K562 (cell line): ENCODE results near the gene HIVEP1. TPM values are rescaled to one million over a fixed set of nuclear protein-coding genes. Genes with fewer than 3 reads are reported as not detected.
A peak's percentile ranks its signal among the peaks of the same experiment; 100 is the strongest.

ENCODE experiments used
- ATF7 ChIP-seq: fragments of 450-650 bp; IDR thresholded peaks from 2 replicates; pipeline ENCODE4 v1.7.1; 2014; ENCODE audit warnings: mild to moderate bottlenecking, moderate library complexity
- BRCA1 ChIP-seq, 2 experiments: fragments of 450-650 bp in 1 of 2; sonication (generic) in 1 of 2; formaldehyde crosslinking in 1 of 2; IDR thresholded peaks; 2 replicates each; pipeline versions ENCODE4 v1.5.0 to v1.6.1; 2017 to 2020; ENCODE audit warnings: mild to moderate bottlenecking in 1 of 2, missing genetic modification reagents in 1 of 2
- CREB1 ChIP-seq, 2 experiments: sonication (generic) in 1 of 2; formaldehyde crosslinking in 1 of 2; IDR thresholded peaks; 2 replicates each; pipeline versions ENCODE4 v1.6.1 to v1.8.0; 2012 to 2022; ENCODE audit warnings: inconsistent platforms in 1 of 2, mild to moderate bottlenecking in 1 of 2, missing genetic modification reagents in 1 of 2, moderate library complexity in 1 of 2
- HDAC1 ChIP-seq, 2 experiments: fragments of 450-650 bp; IDR thresholded peaks; 2 replicates each; pipeline ENCODE4 v1.6.1; 2016 to 2017; ENCODE audit warnings: inconsistent platforms in 1 of 2, mild to moderate bottlenecking in 1 of 2, moderate library complexity in 1 of 2
- MIER1 ChIP-seq: fragments of 450-650 bp; IDR thresholded peaks from 2 replicates; pipeline ENCODE4 v1.6.1; 2016; ENCODE audit warnings: antibody characterized with exemption, mild to moderate bottlenecking, low read depth
- NFE2 ChIP-seq: IDR thresholded peaks from 2 replicates; pipeline ENCODE4 v1.6.1; 2014; ENCODE audit warnings: antibody characterized with exemption, low read depth
- PCBP1 ChIP-seq: fragments of 200-400 bp; formaldehyde crosslinking; IDR thresholded peaks from 2 replicates; pipeline ENCODE4 v1.6.1; 2018; ENCODE audit warnings: mild to moderate bottlenecking, low read depth, low read length; ENCODE audit not compliant: poor library complexity, severe bottlenecking
- PTBP1 ChIP-seq: fragments of 200-400 bp; formaldehyde crosslinking; IDR thresholded peaks from 2 replicates; pipeline ENCODE4 v1.6.1; 2017; ENCODE audit warnings: low read depth, low read length
- RBM17 ChIP-seq: fragments of 200-400 bp; formaldehyde crosslinking; IDR thresholded peaks from 2 replicates; pipeline ENCODE4 v1.6.1; 2017; ENCODE audit warnings: low read depth, mild to moderate bottlenecking, low read length, borderline replicate concordance
- SMARCE1 ChIP-seq: fragments of 450-650 bp; IDR thresholded peaks from 2 replicates; pipeline ENCODE4 v1.7.1; 2016; ENCODE audit warnings: mild to moderate bottlenecking
- TRIM28 ChIP-seq: fragments of 450-650 bp; IDR thresholded peaks from 2 replicates; pipeline ENCODE4 v1.6.1; 2017
- ZNF785 ChIP-seq: fragments of 250-450 bp; sonication (Bioruptor Pico); IDR thresholded peaks from 2 replicates; pipeline ENCODE4 v1.4.0; 2020; ENCODE audit warnings: mild to moderate bottlenecking
- polyA plus RNA-seq, 8 experiments: library from polyadenylated mRNA; depleted of rRNA in 4 of 8; stranded (reverse) in 5 of 8; unstranded in 3 of 8; fragments of >200 nt; fragmentation: Nextera tagmentation in 2 of 8; fragmentation: Illumina TruSeq in 1 of 8; extraction: Ambion mirVana in 2 of 8; extraction: Trizol in 1 of 8; gene quantifications; 2 replicates each; pipeline versions ENCODE4 v1.2.1 to v1.2.3, GENCODE V29; 2011 to 2014; ENCODE audit warnings: inconsistent platforms in 1 of 8, missing spikeins in 1 of 8
- total RNA-seq, 7 experiments: library from RNA; depleted of rRNA in 6 of 7; stranded (reverse); fragments of >200 nt in 6 of 7; fragmentation: Illumina TruSeq in 2 of 7; extraction: Trizol in 2 of 7; gene quantifications; 2 replicates each; pipeline versions ENCODE4 v1.2.1 to v1.2.3, GENCODE V29; 2011 to 2021; ENCODE audit warnings: low replicate concordance in 1 of 7
- TF ChIP-seq, protein P1 (sequence below): fragments of 450-650 bp; IDR thresholded peaks from 2 replicates; pipeline ENCODE4 v1.6.1; 2016; ENCODE audit warnings: low read depth
- TF ChIP-seq, protein P2 (sequence below): sonication (generic); formaldehyde crosslinking; IDR thresholded peaks from 2 replicates; pipeline ENCODE4 v1.8.1; 2023; ENCODE audit warnings: mild to moderate bottlenecking, missing genetic modification reagents
- TF ChIP-seq, protein P3 (sequence below): fragments of 450-650 bp; IDR thresholded peaks from 2 replicates; pipeline ENCODE4 v1.6.1; 2018; ENCODE audit not compliant: partially characterized antibody

Gene HIVEP1
- total and polyA plus RNA-seq, 9 of the 15 experiments (the other 6 are each of a cell fraction or from before 2014, with no cell fraction given): 6.0 to 33.3 (median 21.7) TPM

DNA sequence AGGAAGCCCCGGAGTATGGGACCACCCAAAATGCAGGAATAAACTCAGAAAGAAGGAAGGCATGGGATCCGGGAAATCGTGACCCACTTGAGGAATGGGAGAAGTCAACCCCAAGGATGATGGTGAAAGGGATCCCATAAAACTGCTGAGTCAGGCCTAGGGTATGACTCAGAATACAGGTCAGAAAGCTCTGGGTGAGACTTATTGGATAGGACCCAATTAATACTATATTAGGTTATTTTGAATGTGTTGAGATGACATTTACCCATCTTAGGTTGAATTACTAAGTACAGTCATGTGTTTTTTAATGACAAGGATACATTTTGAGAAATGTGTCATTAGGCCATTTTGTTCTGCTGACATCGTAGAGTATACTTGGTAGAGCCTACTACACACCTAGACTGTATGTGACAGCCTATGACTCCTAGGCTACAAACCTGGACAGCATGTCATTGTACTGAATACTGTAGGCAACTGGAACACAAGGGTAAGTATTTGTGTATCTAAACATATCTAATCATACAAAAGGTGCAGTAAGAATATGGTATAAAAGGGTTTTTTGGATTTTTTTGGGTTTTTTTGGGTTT, 17.1 kb upstream of the HIVEP1 start (continued):
- TF ChIP-seq, protein P1, sequence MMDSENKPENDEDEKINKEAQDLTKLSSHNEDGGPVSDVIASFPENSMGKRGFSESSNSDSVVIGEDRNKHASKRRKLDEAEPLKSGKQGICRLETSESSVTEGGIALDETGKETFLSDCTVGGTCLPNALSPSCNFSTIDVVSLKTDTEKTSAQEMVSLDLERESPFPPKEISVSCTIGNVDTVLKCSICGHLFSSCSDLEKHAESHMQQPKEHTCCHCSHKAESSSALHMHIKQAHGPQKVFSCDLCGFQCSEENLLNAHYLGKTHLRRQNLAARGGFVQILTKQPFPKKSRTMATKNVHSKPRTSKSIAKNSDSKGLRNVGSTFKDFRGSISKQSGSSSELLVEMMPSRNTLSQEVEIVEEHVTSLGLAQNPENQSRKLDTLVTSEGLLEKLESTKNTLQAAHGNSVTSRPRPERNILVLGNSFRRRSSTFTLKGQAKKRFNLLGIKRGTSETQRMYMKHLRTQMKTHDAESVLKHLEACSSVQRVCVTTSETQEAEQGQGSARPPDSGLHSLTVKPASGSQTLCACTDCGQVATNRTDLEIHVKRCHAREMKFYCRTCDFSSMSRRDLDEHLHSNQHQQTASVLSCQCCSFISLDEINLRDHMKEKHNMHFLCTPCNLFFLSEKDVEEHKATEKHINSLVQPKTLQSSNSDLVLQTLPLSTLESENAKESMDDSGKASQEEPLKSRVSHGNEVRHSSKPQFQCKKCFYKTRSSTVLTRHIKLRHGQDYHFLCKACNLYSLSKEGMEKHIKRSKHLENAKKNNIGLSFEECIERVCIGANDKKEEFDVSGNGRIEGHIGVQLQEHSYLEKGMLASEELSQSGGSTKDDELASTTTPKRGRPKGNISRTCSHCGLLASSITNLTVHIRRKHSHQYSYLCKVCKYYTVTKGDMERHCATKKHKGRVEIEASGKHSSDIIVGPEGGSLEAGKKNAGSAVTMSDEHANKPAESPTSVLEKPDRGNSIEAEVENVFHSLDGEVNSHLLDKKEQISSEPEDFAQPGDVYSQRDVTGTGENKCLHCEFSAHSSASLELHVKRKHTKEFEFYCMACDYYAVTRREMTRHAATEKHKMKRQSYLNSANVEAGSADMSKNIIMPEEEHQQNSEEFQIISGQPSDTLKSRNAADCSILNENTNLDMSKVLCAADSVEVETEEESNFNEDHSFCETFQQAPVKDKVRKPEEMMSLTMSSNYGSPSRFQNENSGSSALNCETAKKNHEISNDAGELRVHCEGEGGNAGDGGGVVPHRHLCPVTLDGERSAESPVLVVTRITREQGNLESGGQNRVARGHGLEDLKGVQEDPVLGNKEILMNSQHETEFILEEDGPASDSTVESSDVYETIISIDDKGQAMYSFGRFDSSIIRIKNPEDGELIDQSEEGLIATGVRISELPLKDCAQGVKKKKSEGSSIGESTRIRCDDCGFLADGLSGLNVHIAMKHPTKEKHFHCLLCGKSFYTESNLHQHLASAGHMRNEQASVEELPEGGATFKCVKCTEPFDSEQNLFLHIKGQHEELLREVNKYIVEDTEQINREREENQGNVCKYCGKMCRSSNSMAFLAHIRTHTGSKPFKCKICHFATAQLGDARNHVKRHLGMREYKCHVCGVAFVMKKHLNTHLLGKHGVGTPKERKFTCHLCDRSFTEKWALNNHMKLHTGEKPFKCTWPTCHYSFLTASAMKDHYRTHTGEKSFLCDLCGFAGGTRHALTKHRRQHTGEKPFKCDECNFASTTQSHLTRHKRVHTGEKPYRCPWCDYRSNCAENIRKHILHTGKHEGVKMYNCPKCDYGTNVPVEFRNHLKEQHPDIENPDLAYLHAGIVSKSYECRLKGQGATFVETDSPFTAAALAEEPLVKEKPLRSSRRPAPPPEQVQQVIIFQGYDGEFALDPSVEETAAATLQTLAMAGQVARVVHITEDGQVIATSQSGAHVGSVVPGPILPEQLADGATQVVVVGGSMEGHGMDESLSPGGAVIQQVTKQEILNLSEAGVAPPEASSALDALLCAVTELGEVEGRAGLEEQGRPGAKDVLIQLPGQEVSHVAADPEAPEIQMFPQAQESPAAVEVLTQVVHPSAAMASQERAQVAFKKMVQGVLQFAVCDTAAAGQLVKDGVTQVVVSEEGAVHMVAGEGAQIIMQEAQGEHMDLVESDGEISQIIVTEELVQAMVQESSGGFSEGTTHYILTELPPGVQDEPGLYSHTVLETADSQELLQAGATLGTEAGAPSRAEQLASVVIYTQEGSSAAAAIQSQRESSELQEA: no peak
- TF ChIP-seq, protein P2, sequence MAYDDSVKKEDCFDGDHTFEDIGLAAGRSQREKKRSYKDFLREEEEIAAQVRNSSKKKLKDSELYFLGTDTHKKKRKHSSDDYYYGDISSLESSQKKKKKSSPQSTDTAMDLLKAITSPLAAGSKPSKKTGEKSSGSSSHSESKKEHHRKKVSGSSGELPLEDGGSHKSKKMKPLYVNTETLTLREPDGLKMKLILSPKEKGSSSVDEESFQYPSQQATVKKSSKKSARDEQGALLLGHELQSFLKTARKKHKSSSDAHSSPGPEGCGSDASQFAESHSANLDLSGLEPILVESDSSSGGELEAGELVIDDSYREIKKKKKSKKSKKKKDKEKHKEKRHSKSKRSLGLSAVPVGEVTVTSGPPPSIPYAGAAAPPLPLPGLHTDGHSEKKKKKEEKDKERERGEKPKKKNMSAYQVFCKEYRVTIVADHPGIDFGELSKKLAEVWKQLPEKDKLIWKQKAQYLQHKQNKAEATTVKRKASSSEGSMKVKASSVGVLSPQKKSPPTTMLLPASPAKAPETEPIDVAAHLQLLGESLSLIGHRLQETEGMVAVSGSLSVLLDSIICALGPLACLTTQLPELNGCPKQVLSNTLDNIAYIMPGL (CRISPR knock-in tag): no peak
- TF ChIP-seq, protein P3, sequence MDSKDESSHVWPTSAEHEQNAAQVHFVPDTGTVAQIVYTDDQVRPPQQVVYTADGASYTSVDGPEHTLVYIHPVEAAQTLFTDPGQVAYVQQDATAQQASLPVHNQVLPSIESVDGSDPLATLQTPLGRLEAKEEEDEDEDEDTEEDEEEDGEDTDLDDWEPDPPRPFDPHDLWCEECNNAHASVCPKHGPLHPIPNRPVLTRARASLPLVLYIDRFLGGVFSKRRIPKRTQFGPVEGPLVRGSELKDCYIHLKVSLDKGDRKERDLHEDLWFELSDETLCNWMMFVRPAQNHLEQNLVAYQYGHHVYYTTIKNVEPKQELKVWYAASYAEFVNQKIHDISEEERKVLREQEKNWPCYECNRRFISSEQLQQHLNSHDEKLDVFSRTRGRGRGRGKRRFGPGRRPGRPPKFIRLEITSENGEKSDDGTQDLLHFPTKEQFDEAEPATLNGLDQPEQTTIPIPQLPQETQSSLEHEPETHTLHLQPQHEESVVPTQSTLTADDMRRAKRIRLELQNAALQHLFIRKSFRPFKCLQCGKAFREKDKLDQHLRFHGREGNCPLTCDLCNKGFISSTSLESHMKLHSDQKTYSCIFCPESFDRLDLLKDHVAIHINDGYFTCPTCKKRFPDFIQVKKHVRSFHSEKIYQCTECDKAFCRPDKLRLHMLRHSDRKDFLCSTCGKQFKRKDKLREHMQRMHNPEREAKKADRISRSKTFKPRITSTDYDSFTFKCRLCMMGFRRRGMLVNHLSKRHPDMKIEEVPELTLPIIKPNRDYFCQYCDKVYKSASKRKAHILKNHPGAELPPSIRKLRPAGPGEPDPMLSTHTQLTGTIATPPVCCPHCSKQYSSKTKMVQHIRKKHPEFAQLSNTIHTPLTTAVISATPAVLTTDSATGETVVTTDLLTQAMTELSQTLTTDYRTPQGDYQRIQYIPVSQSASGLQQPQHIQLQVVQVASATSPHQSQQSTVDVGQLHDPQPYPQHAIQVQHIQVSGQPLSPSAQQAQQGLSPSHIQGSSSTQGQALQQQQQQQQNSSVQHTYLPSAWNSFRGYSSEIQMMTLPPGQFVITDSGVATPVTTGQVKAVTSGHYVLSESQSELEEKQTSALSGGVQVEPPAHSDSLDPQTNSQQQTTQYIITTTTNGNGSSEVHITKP: peak; percentile 79
- no peak for TF ChIP-seq MIER1
- no peak for TF ChIP-seq ATF7
- TF ChIP-seq SMARCE1: peak; percentile 53; the same call in 1 of the 2 replicates
- no peak for TF ChIP-seq TRIM28
- TF ChIP-seq PCBP1: no peak
- TF ChIP-seq ZNF785 (CRISPR knock-in tag): no peak
- no peak for TF ChIP-seq PTBP1
- TF ChIP-seq RBM17: no peak
- TF ChIP-seq CREB1 (IDR thresholded peaks at IDR 0.05): no peak
- TF ChIP-seq CREB1 (CRISPR knock-in tag; IDR thresholded peaks at IDR 0.05): no peak
- no peak for TF ChIP-seq BRCA1 (IDR thresholded peaks at IDR 0.05)
- no peak for TF ChIP-seq BRCA1 (CRISPR knock-in tag; IDR thresholded peaks at IDR 0.05)
- no peak for TF ChIP-seq HDAC1 (IDR thresholded peaks at IDR 0.05)
- peak; percentile 92 for TF ChIP-seq NFE2
